Mesendoderm (in vitro differentiated cells): ENCODE results near the gene NGFR.

Source experiments
- DNase-seq: peaks from one replicate; pipeline ENCODE4 v3.0.0; 2013
- H2AK5ac ChIP-seq: 2 replicates; pipeline ENCODE4 v1.6.1; 2013; ENCODE audit warnings: low read length, inconsistent platforms
- H2BK120ac ChIP-seq: 2 replicates; pipeline ENCODE4 v1.6.1; 2013; ENCODE audit warnings: low read depth, mild to moderate bottlenecking, low read length, moderate library complexity, mixed read lengths
- H2BK15ac ChIP-seq: replicated peaks from 2 replicates; pipeline ENCODE4 v1.6.1; 2013; ENCODE audit warnings: low read depth, mild to moderate bottlenecking, moderate library complexity
- H2BK5ac ChIP-seq: 2 replicates; pipeline ENCODE4 v1.6.1; 2013; ENCODE audit warnings: low read length, inconsistent platforms
- H3K18ac ChIP-seq: 2 replicates; pipeline ENCODE4 v1.6.1; 2013; ENCODE audit warnings: mild to moderate bottlenecking, low read length, mixed read lengths
- H3K23ac ChIP-seq: one replicate; pipeline ENCODE4 v1.6.1; 2013; ENCODE audit warnings: low read length
- H3K27ac ChIP-seq: 2 replicates; pipeline ENCODE4 v1.5.1; 2013; ENCODE audit warnings: low read depth, mild to moderate bottlenecking, inconsistent platforms, low read length, moderate library complexity
- H3K27me3 ChIP-seq: 2 replicates; pipeline ENCODE4 v1.6.1; 2013; ENCODE audit warnings: low read length, control low read depth, mild to moderate bottlenecking, inconsistent platforms; ENCODE audit not compliant: insufficient read depth, poor library complexity
- H3K36me3 ChIP-seq: 2 replicates; pipeline ENCODE4 v1.6.1; 2013; ENCODE audit warnings: low read length, inconsistent platforms; ENCODE audit not compliant: control insufficient read depth, insufficient read depth
- H3K4ac ChIP-seq: one replicate; pipeline ENCODE4 v1.6.1; 2013; ENCODE audit warnings: low read depth, mild to moderate bottlenecking, low read length, moderate library complexity
- H3K4me1 ChIP-seq: 2 replicates; pipeline ENCODE4 v1.6.1; 2013; ENCODE audit warnings: low read depth, low read length, inconsistent platforms; ENCODE audit not compliant: control insufficient read depth
- H3K4me2 ChIP-seq: 2 replicates; pipeline ENCODE4 v1.6.1; 2013; ENCODE audit warnings: low read length
- H3K4me3 ChIP-seq: 2 replicates; pipeline ENCODE4 v1.5.1; 2013; ENCODE audit warnings: mild to moderate bottlenecking, low read length
- H3K56ac ChIP-seq: one replicate; pipeline ENCODE4 v1.6.1; 2013; ENCODE audit warnings: low read length
- H3K79me1 ChIP-seq: 2 replicates; pipeline ENCODE4 v1.6.1; 2013; ENCODE audit warnings: low read length, inconsistent platforms
- H3K79me2 ChIP-seq: 2 replicates; pipeline ENCODE4 v1.6.1; 2013; ENCODE audit warnings: mild to moderate bottlenecking, low read length; ENCODE audit not compliant: control insufficient read depth, insufficient read depth
- H3K9ac ChIP-seq: 2 replicates; pipeline ENCODE4 v1.6.1; 2013; ENCODE audit warnings: low read length, inconsistent platforms
- H4K5ac ChIP-seq: one replicate; pipeline ENCODE4 v1.6.1; 2013; ENCODE audit warnings: low read length
- H4K8ac ChIP-seq: one replicate; pipeline ENCODE4 v1.6.1; 2013; ENCODE audit warnings: low read depth, mild to moderate bottlenecking, control low read depth, low read length, moderate library complexity
- WGBS: extraction: QIAGEN DNeasy Blood & Tissue Kit; methylation state at CpG from one replicate; pipeline ENCODE4 v1.1.7; 2013; ENCODE audit warnings: low lambda C conversion rate, missing lambda C conversion rate; ENCODE audit not compliant: insufficient coverage; ENCODE audit errors: extremely low coverage; 5-methylcytosine and 5-hydroxymethylcytosine counted together

The NGFR gene

DNA sequence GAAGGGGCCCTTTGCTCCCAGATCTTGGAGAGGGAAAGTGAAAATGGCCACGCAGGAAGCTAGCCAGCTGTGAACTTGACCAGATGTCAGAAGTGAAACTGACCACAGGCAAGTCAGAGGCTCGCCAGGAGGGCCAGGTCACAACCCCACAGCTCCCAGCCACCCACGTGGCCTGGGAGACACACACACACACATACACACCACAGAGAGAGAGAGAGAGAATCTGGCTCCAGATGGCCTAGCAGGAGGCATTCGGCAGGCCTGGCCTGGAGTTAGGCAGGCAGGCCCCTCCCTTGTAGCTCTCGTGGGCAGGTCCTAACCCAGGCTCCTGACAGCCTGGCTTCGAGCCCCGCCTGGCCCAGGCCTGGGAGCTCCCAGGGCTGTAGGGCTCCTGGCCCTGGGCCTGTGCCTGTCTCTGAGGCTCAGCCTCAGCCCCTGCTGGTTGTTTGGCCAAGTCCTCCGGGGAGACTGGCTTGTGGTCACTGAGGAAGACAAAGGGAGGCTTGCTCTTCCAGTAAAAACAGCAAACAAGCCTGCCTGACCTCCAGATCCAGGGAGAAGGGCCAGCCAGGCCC lies 20.2 kb downstream of the NGFR start:
- Histone ChIP-seq H3K79me1 (no peaks in the 10 kb centered on the region), H3K4me2 (no peak overlapping the region), H4K8ac (no peak overlapping the region), H2BK120ac (no peak overlapping the region), H3K27ac (no peak overlapping the region), H3K79me2 (no peaks in the 10 kb centered on the region), H2BK5ac (no peak overlapping the region), H2AK5ac (no peak overlapping the region), H3K18ac (no peak overlapping the region), H3K4me1 (peaks cover 3% of the 10 kb centered on the region), H4K5ac (no peak overlapping the region), H3K23ac (no peak overlapping the region), H3K27me3 (no peaks in the 10 kb centered on the region), H2BK15ac (no peak overlapping the region), H3K56ac (peak overlapping the region; percentile 56), H3K9ac (peak overlapping the region; percentile 2), H3K4ac (no peak overlapping the region), H3K4me3 (no peak overlapping the region), H3K36me3 (no peaks in the 10 kb centered on the region)
- WGBS, result no CpG with 5 or more reads among the region's 8 CpGs
- peak; percentile 93 for DNase-seq

DNA sequence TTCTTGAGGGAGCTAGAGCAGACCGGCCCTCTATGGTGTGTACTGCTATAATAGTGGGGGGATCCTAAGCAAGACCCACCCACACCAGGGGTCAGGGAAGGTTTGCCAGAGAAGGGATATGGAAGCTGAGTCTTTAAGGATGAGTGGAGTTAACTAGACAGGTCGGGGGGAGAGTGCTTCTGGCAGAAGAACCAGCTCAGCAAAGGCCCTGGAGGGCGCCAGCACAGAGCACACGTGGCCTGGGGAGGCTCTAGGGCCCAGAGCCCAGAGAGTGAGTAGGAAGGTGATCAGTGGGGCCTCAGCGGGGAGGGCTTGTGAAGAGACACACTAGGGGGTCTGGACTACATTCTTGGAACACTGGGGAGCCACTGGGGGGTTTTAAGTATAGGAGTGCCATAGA lies 21.1 kb downstream of the NGFR start:
- H2BK15ac ChIP-seq, result no peak overlapping the region
- H3K56ac ChIP-seq, result no peak overlapping the region
- no peak overlapping the region for H3K4ac ChIP-seq
- peaks cover 3% of the 10 kb centered on the region for H3K4me1 ChIP-seq
- H3K4me2 ChIP-seq, result no peak overlapping the region
- H3K9ac ChIP-seq, result no peak overlapping the region
- H3K27ac ChIP-seq, result no peak overlapping the region
- DNase-seq, result no peak
- no peak overlapping the region for H4K8ac ChIP-seq
- H4K5ac ChIP-seq, result no peak overlapping the region
- no peak overlapping the region for H2BK5ac ChIP-seq
- H2BK120ac ChIP-seq, result no peak overlapping the region
- H3K4me3 ChIP-seq, result no peak overlapping the region
- no peaks in the 10 kb centered on the region for H3K79me2 ChIP-seq
- WGBS, result no CpG with 5 or more reads among the region's 5 CpGs
- no peak overlapping the region for H3K18ac ChIP-seq
- no peak overlapping the region for H3K23ac ChIP-seq
- no peaks in the 10 kb centered on the region for H3K36me3 ChIP-seq
- H3K27me3 ChIP-seq, result no peaks in the 10 kb centered on the region
- no peak overlapping the region for H2AK5ac ChIP-seq
- H3K79me1 ChIP-seq, result no peaks in the 10 kb centered on the region

DNA sequence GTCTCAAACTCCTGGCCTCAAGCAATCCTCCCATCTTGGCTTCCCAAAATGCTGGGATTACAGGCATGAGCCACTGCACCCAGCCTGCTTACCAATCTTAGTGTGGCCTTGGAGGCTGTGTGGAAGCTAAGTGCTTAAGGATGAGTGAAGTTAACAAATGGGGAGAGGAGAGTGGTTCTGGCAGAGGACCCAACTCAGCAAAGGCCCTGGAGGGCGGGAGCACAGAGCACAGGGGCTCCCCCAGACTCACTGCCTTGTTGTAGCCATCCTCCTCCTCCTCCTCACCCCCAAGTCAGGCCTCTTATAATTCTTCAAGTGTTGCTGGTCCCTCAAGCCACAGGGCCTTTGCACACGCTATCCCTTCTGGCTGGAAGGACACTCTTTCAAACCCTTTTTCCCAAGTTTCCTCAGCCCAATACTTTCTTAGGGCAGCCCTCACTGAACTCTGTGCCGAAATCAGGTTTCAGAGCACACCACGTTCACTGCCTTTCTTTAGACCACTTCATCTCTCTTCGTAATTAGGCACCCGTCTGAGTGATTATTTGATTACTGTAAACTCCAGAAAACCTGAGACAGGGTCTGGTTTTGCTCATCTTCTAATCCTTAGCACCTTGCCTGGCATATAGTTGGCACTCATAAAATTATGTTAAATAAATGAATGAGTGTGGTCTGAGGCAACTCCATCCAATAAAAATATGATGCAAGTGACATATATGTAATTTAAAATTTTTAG lies 23.4 kb downstream of the NGFR start:
- Histone ChIP-seq H3K4me2 (no peak overlapping the region), H3K4me1 (peaks cover 3% of the 10 kb centered on the region), H3K18ac (no peak overlapping the region), H3K27me3 (no peaks in the 10 kb centered on the region), H3K27ac (no peak overlapping the region), H2BK5ac (no peak overlapping the region), H2BK120ac (no peak overlapping the region), H3K79me2 (no peaks in the 10 kb centered on the region), H4K8ac (no peak overlapping the region), H3K56ac (no peak overlapping the region), H3K9ac (no peak overlapping the region), H2AK5ac (no peak overlapping the region), H3K4ac (no peak overlapping the region), H3K23ac (no peak overlapping the region), H3K79me1 (no peaks in the 10 kb centered on the region), H4K5ac (no peak overlapping the region), H2BK15ac (no peak overlapping the region), H3K4me3 (no peak overlapping the region), H3K36me3 (no peaks in the 10 kb centered on the region)
- DNase-seq, result no peak
- WGBS, result no CpG with 5 or more reads among the region's 6 CpGs

DNA sequence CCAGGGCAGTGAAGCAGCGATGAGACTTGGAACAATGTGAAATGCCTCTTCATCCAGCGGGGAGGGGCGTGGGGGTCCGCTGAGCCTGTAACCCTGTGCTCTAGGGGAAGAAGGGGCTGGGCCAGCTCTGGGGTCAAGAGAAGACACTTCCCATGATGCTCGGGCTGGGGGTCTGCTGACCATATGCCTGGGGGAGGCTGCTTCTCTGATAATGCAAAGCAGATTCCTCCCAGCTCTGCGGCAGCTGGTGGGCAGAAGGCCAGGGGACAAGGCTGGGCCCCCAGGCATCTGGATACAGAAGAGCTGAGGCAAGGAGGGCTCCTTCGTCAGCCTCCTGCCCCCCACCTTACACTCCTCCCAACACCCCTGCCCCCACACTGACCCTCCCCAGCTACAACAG lies 24.7 kb downstream of the NGFR start:
- no peak for DNase-seq
- no peak overlapping the region for H2BK5ac ChIP-seq
- H3K4me1 ChIP-seq, result peaks cover 3% of the 10 kb centered on the region
- no CpG with 5 or more reads among the region's 7 CpGs for WGBS
- no peak overlapping the region for H4K5ac ChIP-seq
- no peak overlapping the region for H3K4me3 ChIP-seq
- H3K79me1 ChIP-seq, result no peaks in the 10 kb centered on the region
- no peak overlapping the region for H2BK120ac ChIP-seq
- H3K4ac ChIP-seq, result no peak overlapping the region
- no peak overlapping the region for H4K8ac ChIP-seq
- H2BK15ac ChIP-seq, result no peak overlapping the region
- no peak overlapping the region for H2AK5ac ChIP-seq
- H3K23ac ChIP-seq, result no peak overlapping the region
- no peak overlapping the region for H3K56ac ChIP-seq
- no peaks in the 10 kb centered on the region for H3K27me3 ChIP-seq
- H3K79me2 ChIP-seq, result no peaks in the 10 kb centered on the region
- H3K36me3 ChIP-seq, result no peaks in the 10 kb centered on the region
- H3K9ac ChIP-seq, result no peak overlapping the region
- H3K4me2 ChIP-seq, result no peak overlapping the region
- no peak overlapping the region for H3K18ac ChIP-seq
- H3K27ac ChIP-seq, result no peak overlapping the region

DNA sequence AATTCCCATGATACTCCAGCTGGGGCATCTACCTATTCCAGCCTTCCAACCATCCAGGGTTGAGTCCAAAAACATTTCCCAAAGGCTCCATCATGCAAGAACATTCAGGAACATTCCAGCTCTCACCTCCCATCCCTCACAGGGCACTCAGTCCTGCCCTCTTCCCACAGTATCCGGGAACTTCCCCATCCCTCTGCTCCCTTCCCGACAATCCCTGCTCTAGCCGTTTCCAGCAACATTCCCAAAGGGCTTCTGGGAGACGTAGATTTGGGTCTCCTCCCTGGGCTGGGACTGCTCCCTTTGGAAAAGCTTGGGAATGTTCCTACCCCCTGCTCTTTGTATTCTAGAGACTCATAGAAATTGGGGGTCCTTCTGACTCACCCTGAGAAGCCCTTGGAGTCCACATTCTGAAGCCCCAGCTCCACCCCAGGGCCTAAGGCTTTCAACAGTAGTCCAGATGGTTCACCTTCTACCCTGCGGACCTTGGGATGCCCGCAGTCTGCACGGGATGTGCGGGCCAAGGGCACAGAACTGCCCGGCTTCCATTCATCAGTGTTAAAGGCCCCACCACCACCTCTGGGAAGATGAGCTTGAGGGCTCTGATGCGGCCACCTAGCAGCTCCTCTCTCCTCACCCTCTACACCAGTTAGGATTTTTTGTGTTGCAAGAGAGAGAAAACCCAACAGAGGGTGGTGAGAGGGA lies 25.4 kb downstream of the NGFR start:
- Histone ChIP-seq H3K27ac (no peak overlapping the region), H3K4me3 (no peak overlapping the region), H2BK5ac (no peak overlapping the region), H3K4me2 (no peak overlapping the region), H3K23ac (no peak overlapping the region), H3K79me1 (no peaks in the 10 kb centered on the region), H3K9ac (no peak overlapping the region), H3K18ac (no peak overlapping the region), H3K4ac (no peak overlapping the region), H3K79me2 (no peaks in the 10 kb centered on the region), H2BK120ac (no peak overlapping the region), H3K4me1 (no peaks in the 10 kb centered on the region), H3K56ac (no peak overlapping the region), H2BK15ac (no peak overlapping the region), H4K5ac (no peak overlapping the region), H3K36me3 (no peaks in the 10 kb centered on the region), H3K27me3 (no peaks in the 10 kb centered on the region), H4K8ac (no peak overlapping the region), H2AK5ac (no peak overlapping the region)
- WGBS, result no CpG with 5 or more reads among the region's 10 CpGs
- no peak for DNase-seq
